Neural progenitor cell (in vitro differentiated cells): ENCODE data around the gene TADA3.

Experiments used
- EZH2phosphoT487 ChIP-seq: fragments of 200-600 bp; sonication (generic); IDR thresholded peaks from 2 replicates; pipeline ENCODE4 v1.6.1; 2017; ENCODE audit warnings: antibody characterized with exemption
- TF ChIP-seq, protein P1 (sequence below): fragments of 200-600 bp; sonication (generic); IDR thresholded peaks from 2 replicates; pipeline ENCODE4 v1.5.1; 2017; ENCODE audit warnings: antibody characterized with exemption, mild to moderate bottlenecking

DNA sequence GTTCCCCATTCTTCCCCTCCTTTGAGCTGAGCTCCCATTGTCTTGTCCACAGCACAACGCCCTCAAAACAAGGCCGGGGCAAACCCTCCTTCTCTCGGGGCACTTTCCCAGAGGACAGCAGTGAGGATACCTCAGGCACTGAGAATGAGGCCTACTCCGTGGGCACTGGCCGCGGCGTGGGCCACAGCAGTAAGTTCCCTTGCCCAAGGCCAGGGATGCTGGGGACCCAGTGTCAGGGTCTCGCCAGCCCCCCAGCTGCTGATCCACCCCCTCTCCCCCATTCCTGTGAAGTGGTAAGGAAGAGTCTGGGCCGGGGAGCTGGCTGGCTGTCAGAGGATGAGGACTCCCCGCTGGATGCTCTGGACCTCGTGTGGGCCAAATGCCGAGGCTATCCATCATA, 46.8 kb downstream of the TADA3 start:
- TF ChIP-seq, protein P1, sequence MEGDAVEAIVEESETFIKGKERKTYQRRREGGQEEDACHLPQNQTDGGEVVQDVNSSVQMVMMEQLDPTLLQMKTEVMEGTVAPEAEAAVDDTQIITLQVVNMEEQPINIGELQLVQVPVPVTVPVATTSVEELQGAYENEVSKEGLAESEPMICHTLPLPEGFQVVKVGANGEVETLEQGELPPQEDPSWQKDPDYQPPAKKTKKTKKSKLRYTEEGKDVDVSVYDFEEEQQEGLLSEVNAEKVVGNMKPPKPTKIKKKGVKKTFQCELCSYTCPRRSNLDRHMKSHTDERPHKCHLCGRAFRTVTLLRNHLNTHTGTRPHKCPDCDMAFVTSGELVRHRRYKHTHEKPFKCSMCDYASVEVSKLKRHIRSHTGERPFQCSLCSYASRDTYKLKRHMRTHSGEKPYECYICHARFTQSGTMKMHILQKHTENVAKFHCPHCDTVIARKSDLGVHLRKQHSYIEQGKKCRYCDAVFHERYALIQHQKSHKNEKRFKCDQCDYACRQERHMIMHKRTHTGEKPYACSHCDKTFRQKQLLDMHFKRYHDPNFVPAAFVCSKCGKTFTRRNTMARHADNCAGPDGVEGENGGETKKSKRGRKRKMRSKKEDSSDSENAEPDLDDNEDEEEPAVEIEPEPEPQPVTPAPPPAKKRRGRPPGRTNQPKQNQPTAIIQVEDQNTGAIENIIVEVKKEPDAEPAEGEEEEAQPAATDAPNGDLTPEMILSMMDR = no peak
- no peak for TF ChIP-seq EZH2phosphoT487
